ENCODE measurements around the gene DHCR7.
A peak's percentile ranks its signal among the peaks of the same experiment; 100 is the strongest.

Gene DHCR7, protein sequence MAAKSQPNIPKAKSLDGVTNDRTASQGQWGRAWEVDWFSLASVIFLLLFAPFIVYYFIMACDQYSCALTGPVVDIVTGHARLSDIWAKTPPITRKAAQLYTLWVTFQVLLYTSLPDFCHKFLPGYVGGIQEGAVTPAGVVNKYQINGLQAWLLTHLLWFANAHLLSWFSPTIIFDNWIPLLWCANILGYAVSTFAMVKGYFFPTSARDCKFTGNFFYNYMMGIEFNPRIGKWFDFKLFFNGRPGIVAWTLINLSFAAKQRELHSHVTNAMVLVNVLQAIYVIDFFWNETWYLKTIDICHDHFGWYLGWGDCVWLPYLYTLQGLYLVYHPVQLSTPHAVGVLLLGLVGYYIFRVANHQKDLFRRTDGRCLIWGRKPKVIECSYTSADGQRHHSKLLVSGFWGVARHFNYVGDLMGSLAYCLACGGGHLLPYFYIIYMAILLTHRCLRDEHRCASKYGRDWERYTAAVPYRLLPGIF

GRCh38 chr11:71448257-71449171 is at the start of gene DHCR7:
TSS of gene DHCR7 (minus strand) at chr11:71448393. CDS start at chr11:71444952, 3,441 bp downstream.
- peak; percentile 94 for DNase-seq (ENCODE audit: low spot score)

DNA sequence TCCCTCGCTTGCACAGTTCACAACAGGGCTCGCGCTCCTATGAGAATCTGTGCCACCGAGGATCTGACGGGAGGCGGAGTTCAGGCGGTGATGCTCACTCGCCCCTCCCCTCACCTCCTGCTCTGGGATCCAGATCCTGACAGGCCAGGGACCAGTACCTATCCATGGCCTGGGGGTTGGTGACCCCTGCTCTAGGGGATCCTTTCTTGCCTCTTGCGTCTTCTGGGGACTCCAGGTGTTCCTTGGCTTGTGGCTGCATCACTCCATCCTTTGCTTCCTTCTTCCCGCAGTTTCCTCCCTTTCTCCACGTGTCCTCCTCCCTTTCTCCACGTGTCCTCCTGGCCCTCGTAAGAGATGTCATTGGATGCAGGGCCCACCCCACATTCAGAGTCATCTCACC is 48.2 kb upstream of the DHCR7 start:
- DNase-seq (ENCODE audit: low spot score) = no peak

DNA sequence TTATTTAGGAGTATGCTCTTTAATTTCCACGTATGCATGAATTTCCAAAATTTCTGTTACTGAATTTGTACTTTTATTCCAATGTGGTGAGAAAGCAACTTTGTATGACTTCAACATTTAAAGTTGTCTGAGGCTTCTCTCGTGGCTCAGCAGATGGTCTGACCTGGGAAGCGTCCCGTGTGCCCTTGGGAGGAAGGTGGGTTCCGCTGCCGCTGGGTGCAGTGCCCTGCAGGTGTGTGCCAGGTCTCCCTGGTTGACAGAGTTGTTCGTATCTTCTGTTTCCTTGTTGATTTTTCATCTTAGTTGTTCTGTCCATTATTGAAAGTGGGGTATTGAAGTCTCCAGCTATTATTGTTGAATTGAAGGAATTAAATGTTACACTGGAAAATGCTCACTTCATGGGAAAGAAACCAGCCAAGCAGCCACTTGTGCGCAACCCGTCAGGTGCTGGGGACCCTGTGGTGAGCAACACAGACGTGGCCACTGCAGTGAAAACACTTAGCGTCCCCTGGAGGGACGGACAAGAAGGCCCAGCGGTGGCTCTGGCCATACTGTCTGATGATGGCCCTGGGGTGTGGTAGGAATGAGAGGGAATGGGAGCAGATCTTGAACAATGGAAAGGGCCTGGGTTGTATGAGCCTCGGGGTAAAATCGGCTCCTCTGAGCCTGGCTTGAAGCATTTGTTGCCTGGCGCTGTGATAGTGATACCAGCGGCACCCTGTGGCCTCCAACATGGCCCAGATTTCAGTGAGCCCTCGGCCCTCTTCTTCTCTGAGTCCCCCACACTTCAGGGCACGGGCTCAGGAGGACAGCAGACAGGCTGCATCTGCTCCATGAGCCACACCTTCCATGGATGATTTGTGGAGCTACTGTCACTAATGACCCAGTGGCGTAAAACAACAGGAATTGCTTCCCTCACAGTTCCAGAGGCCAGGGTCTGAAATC is 47.4 kb upstream of the DHCR7 start:
- no peak for DNase-seq (ENCODE audit: low spot score)

- DNase-seq (ENCODE audit: low spot score) = no peak
These were observed 43.7 kb upstream of the DHCR7 start for GRCh38 chr11:71491940-71492339.

GRCh38 chr11:71491531-71491930 is 43.3 kb upstream of the DHCR7 start:
- DNase-seq (ENCODE audit: low spot score) = no peak

GRCh38 chr11:71490731-71491390 is 42.7 kb upstream of the DHCR7 start:
- no peak for DNase-seq (ENCODE audit: low spot score)

DNA sequence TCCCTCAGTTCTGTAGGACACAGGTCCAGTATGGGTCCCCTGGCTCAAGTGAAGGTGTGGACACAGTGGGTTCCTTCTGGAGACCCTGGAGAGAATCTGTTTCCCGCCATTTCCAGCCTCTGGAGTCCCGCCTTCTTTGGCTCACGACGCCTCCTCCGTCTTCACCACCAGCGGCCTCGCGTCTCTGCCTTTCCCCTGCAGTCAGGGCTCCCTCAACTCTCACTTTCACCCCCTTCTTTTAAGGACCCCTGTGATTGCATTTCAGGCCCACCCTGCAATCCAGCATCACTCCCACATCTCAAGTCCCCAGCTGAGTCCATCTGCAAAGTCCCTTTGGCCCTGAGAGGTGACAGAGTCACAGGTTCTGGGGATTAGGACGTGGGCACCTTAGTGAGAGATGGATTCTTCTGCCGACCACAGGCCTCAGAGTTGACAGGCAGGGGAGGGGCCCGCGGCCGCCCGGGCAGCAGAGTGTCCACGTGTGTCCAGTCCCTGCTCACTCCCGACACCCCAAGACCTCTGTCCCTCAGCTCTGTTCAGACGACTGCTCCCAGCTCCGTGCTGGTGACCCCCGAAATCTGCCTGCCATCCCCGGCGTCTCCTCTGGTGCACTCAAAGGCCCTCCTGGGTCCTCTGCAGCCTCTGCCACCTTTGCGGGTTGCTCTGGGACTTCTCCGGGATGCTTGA is 42.0 kb upstream of the DHCR7 start:
- no peak for DNase-seq (ENCODE audit: low spot score)

DNA sequence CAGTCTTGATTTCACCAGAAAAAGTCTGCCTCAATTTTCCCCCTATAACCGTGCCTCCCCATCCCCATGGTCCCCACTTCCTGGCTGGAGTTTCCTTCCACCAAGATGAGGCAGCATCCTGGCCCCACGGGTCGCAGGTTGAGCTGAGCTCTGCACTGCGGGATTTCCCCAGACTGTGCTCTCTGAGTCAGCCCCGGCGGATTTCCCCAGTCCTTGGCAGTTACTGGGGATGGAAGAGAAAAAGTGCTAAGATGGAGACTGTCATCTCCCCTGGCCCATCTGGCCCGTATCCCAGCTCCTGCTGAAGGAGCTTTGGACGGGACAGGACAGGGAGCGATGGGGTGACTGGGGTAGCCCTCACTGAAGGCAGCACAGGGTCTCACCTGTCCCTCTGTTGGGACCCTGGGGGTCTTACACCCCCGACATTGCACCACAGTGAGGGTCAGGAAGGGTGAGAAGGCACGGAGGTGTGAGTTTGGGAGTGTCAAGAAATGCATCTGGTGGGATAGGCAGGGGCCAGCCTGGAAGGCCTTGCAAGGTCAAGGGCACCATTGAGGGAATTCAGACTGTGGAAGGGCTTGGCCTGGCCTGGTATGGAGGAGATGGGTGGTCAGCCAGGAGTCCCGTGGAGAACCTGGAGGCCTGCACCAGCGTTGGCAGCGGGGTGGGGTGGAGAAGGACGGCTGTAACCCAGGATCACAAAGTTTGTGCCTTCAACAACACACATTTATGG is 41.3 kb upstream of the DHCR7 start:
- no peak for DNase-seq (ENCODE audit: low spot score)

DNA sequence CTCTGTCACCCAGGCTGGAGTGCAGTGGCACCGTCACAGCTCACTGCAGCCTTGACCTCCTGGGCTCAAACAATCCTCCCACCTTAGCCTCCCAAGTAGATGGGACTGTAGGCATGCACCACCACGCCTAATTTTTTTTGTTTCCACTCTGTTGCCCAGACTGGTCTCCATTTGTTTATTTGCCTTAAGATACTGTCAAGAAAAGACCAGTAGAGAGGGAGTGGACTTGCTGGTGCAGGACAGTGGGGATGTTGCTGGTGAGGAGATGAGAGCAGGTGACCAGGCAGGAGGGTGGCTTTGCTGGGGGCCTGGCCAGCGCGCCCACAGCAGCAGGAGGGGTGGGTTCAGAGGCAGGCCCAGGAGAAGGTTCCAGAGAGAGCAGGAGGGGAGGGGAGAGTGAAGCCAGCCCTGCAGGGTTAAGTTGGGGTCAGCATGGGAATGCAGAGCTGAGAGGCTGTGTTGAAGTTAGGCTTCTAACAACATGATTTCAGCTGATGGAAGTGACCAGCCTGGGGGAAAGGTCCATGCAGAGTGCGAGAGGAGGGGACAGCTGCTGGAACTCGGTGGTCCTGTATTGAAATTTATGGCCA is 40.6 kb upstream of the DHCR7 start:
- DNase-seq (ENCODE audit: low spot score) = no peak

DNA sequence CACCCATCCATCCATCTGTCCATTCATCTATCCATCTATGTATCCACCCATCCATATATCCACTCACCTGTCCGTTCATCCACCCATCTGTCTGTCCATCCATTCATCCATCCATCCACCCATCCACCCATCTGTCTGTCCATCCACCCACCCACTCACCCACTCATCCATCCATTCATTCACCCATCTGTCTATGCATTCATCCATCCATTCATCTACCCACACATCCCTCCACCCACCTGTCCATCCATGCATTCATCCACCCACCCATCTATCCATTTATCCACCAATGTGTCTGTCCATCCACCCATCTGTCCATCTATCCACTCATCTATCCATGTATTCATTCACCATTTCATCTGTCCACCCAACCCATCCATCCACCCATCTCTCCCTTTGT is 38.1 kb upstream of the DHCR7 start:
- DNase-seq (ENCODE audit: low spot score) = no peak

GRCh38 chr11:71485466-71485865 is 37.3 kb upstream of the DHCR7 start:
- DNase-seq (ENCODE audit: low spot score) = no peak

GRCh38 chr11:71485063-71485399 is 36.8 kb upstream of the DHCR7 start:
- DNase-seq (ENCODE audit: low spot score) = no peak

DNA sequence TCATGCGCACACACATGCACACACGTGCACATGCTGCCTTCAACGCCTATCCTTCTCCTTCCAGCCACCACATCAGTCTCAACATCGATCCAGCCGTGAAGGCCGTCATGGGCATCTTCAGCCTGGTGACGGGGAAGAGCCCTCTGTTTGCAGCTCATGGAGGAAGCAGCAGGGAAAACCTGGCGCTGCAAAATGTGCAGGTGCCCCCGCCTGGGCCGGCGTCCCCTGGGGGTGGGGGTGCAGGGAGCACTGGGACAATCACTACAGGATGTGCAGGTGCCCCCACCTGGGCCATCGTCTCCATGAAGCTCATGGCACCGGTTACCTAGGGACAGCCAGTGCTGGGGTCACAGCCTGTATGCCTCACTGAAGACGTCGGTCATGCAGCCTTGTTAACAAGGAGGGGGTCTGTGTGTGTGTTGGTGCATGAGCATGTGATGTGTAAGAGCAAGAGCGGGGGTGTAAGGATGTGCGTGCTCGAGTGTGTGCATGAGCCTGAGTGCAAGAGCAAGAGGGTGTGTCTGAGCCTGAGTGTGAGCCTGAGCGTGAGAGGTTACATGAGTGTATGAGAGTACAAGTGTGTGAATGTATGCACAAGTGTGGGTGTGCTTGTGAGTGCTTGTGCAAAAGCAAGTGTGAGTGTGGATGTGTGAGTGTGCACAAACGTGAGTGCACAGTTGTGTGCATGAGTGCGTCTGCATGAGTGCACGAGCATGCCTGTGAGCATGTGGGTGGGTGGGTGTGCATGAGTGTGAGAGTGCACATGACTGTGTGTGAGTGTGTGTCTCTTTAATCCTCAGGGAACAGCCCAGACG is 36.3 kb upstream of the DHCR7 start:
- no peak for DNase-seq (ENCODE audit: low spot score)

DNA sequence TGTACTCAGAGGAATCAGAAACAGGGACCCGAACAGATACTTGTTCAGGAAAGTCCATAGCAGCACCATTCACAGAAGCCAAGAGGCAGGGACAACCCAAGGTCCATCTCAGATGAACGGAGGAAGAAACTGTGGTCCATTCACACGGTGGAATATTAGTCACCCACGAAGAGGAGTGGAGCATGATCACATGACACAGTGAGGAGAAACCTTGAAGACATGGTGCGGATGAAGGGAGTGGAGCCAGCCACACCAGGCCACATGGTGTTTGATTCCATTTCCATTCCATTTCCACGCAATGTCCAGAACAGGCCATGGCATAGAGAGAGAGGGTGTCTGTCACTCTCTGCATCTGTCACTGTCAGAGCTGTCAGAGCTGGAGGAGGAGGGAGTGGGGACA is 35.5 kb upstream of the DHCR7 start:
- no peak for DNase-seq (ENCODE audit: low spot score)

DNA sequence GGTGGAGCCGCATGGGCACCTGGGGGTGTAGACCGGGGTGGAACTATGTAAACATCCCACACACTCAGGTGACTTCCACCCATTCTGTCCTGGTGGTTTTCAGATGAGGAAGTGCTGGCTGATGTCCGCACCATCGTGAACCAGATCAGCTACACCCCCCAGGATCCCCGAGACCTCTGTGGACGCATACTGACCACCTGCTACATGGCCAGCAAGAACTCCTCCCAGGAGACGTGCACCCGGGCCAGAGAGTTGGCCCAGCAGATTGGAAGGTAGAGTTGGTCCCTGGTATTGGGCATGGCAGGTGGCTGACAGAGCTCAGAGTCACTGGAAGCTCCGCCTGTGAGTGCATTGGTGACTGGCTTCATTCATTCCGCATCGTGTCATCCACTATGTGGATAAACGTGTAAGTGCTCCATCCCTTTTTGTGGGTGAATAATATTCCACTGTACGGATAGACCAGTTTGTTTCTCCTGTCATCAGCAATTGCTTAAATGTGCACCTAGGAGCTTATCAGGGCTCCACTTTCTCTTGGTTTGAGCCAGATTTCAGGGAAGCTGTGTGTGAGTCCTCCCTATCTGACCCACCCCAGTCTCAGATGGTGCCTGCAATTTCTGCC is 34.7 kb upstream of the DHCR7 start:
- no peak for DNase-seq (ENCODE audit: low spot score)

DNA sequence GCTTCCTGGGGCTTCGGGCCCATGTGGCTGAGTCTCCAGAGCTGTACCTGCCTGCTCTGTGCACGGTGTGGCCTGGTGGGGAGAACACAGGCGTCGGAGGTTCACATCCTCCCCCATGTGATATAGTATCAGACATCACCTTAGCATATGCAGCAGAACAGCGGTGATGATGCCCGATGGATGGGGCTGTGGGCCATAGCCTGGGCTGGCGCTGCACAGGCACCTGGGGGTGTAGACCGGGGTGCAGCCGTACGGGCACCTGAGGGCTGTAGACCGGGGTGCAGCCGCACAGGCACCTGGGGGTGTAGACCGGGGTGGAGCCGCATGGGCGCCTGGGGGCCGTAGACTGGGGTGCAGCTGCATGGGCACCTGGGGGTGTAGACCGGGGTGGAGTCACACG is 34.0 kb upstream of the DHCR7 start:
- no peak for DNase-seq (ENCODE audit: low spot score)

- no peak for DNase-seq (ENCODE audit: low spot score)
These were observed 33.1 kb upstream of the DHCR7 start for GRCh38 chr11:71481101-71481960.

DNA sequence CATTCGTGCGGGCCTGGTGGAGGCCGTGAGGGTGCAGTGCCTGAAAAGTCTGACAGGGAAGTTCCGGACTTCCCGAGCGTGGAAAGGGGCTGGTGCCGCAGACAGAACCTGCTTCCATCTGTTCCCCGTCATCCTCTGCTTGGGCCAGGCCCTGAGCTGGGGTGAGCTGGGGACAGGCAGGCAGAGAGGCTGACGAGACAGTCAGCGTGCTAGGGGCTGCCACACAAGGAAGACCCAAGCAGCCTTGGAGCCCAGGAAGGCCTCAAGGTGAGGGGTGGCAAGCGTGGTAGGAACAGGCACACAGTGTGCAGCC is 30.3 kb upstream of the DHCR7 start:
- no peak for DNase-seq (ENCODE audit: low spot score)
